Hepatocyte (in vitro differentiated cells): ENCODE data around the gene GRXCR1. TPM values are rescaled to one million over a fixed set of nuclear protein-coding genes. Genes with fewer than 3 reads are reported as not detected.

Source experiments
- DNase-seq: peaks from one replicate; pipeline ENCODE4 v3.0.0-alpha.2; 2016; ENCODE audit warnings: low spot score
- H2AFZ ChIP-seq: fragments of 200-600 bp; sonication (generic); 2 replicates; pipeline ENCODE4 v1.6.0; 2016; ENCODE audit warnings: antibody characterized with exemption, mild to moderate bottlenecking
- H3K27ac ChIP-seq: fragments of 200-600 bp; sonication (generic); 2 replicates; pipeline ENCODE4 v1.5.1; 2016; ENCODE audit warnings: mild to moderate bottlenecking
- H3K27me3 ChIP-seq: fragments of 200-600 bp; sonication (generic); 2 replicates; pipeline ENCODE4 v1.6.1; 2016
- H3K36me3 ChIP-seq: fragments of 200-600 bp; sonication (generic); replicated peaks from 2 replicates; pipeline ENCODE4 v1.5.1; 2016; ENCODE audit warnings: low read depth; ENCODE audit not compliant: insufficient read depth
- H3K4me1 ChIP-seq: fragments of 200-600 bp; sonication (generic); 2 replicates; pipeline ENCODE4 v1.5.1; 2016; ENCODE audit warnings: mild to moderate bottlenecking, moderate library complexity; ENCODE audit not compliant: insufficient read depth
- H3K4me2 ChIP-seq: fragments of 200-600 bp; sonication (generic); 2 replicates; pipeline ENCODE4 v1.6.0; 2016
- H3K4me3 ChIP-seq: fragments of 200-600 bp; sonication (generic); 2 replicates; pipeline ENCODE4 v1.5.1; 2016; ENCODE audit warnings: mild to moderate bottlenecking
- H3K79me2 ChIP-seq: fragments of 200-600 bp; sonication (generic); 2 replicates; pipeline ENCODE4 v1.6.0; 2017; ENCODE audit warnings: mild to moderate bottlenecking
- H3K9me2 ChIP-seq: fragments of 200-600 bp; sonication (generic); replicated peaks from 2 replicates; pipeline ENCODE4 v1.6.0; 2017; ENCODE audit warnings: mild to moderate bottlenecking; ENCODE audit not compliant: insufficient read depth
- H3K9me3 ChIP-seq: fragments of 200-600 bp; sonication (generic); 2 replicates; pipeline ENCODE4 v1.5.1; 2016; ENCODE audit warnings: low read depth, mild to moderate bottlenecking
- H4K20me1 ChIP-seq: fragments of 200-600 bp; sonication (generic); 2 replicates; pipeline ENCODE4 v1.6.0; 2016; ENCODE audit warnings: mild to moderate bottlenecking; ENCODE audit not compliant: insufficient read depth, poor library complexity, severe bottlenecking
- CTCF ChIP-seq: fragments of 200-600 bp; sonication (generic); IDR thresholded peaks from 2 replicates; pipeline ENCODE4 v1.5.1; 2016; ENCODE audit warnings: antibody characterized with exemption, mild to moderate bottlenecking; ENCODE audit not compliant: poor library complexity
- EZH2 ChIP-seq: fragments of 200-600 bp; sonication (generic); IDR thresholded peaks from 2 replicates; pipeline ENCODE4 v1.6.1; 2016; ENCODE audit warnings: antibody characterized with exemption, mild to moderate bottlenecking, borderline replicate concordance
- EZH2phosphoT487 ChIP-seq: fragments of 200-600 bp; sonication (generic); IDR thresholded peaks from one replicate; pipeline ENCODE4 v1.6.1; 2018; ENCODE audit warnings: antibody characterized with exemption, mild to moderate bottlenecking, low read depth, moderate library complexity; ENCODE audit not compliant: unreplicated experiment, severe bottlenecking
- WGBS: methylation state at CpG from one replicate; pipeline ENCODE4 v1.1.6; 2016; ENCODE audit warnings: low lambda C conversion rate; ENCODE audit errors: missing lambda C conversion rate; 5-methylcytosine and 5-hydroxymethylcytosine counted together
- polyA plus RNA-seq: library from polyadenylated mRNA; unstranded; fragments of >200 nt; fragmentation: Nextera tagmentation; extraction: Ambion mirVana; gene quantifications from 2 replicates; pipeline ENCODE4 v1.2.1, GENCODE V29; 2016
- total RNA-seq: library from RNA; depleted of rRNA; stranded (reverse); fragments of >200 nt; gene quantifications from 2 replicates; pipeline ENCODE4 v1.2.3, GENCODE V29; 2014

GRXCR1 gene
- total and polyA plus RNA-seq, 2 experiments from 2014 or later = not detected

GRCh38 chr4:42891644-42892043 is 869 bp upstream of the GRXCR1 start:
- no peak overlapping the region for H2AFZ ChIP-seq
- H3K27me3 ChIP-seq = no peaks in the 10 kb centered on the region
- H3K36me3 ChIP-seq = no peaks in the 10 kb centered on the region
- no peak for DNase-seq
- H3K9me2 ChIP-seq = no peaks in the 10 kb centered on the region
- no peaks in the 10 kb centered on the region for H3K9me3 ChIP-seq
- H3K4me3 ChIP-seq = no peak overlapping the region
- H3K79me2 ChIP-seq = no peaks in the 10 kb centered on the region
- no peak for TF ChIP-seq EZH2phosphoT487
- no peak for TF ChIP-seq CTCF
- no peak for TF ChIP-seq EZH2
- WGBS = 74% methylated on average over 2 of the region's 2 CpGs
- H3K27ac ChIP-seq = no peak overlapping the region
- no peak overlapping the region for H3K4me2 ChIP-seq
- no peaks in the 10 kb centered on the region for H4K20me1 ChIP-seq
- H3K4me1 ChIP-seq = no peaks in the 10 kb centered on the region

GRCh38 chr4:42895452-42895851 is 2.9 kb downstream of the GRXCR1 start:
- Histone ChIP-seq H2AFZ (no peak overlapping the region), H3K27ac (no peak overlapping the region), H3K79me2 (no peaks in the 10 kb centered on the region), H3K36me3 (no peaks in the 10 kb centered on the region), H3K9me3 (no peaks in the 10 kb centered on the region), H3K4me3 (no peak overlapping the region), H4K20me1 (no peaks in the 10 kb centered on the region), H3K9me2 (no peaks in the 10 kb centered on the region), H3K4me1 (no peaks in the 10 kb centered on the region), H3K4me2 (no peak overlapping the region), H3K27me3 (no peaks in the 10 kb centered on the region)
- no peak for TF ChIP-seq CTCF
- TF ChIP-seq EZH2 = no peak
- TF ChIP-seq EZH2phosphoT487 = no peak
- no peak for DNase-seq

- no peak overlapping the region for H2AFZ ChIP-seq
- H3K36me3 ChIP-seq = no peaks in the 10 kb centered on the region
- no peak for TF ChIP-seq EZH2phosphoT487
- TF ChIP-seq EZH2 = no peak
- no peak for TF ChIP-seq CTCF
- H3K27me3 ChIP-seq = no peaks in the 10 kb centered on the region
- H3K4me3 ChIP-seq = no peak overlapping the region
- no peak overlapping the region for H3K4me2 ChIP-seq
- H4K20me1 ChIP-seq = no peaks in the 10 kb centered on the region
- H3K4me1 ChIP-seq = no peaks in the 10 kb centered on the region
- DNase-seq = no peak
- no peaks in the 10 kb centered on the region for H3K9me3 ChIP-seq
- H3K9me2 ChIP-seq = no peaks in the 10 kb centered on the region
- H3K27ac ChIP-seq = no peak overlapping the region
- no peaks in the 10 kb centered on the region for H3K79me2 ChIP-seq
- 84% methylated on average over 5 of the region's 5 CpGs for WGBS
Measured at GRCh38 chr4:42904986-42905385, 12.5 kb downstream of the GRXCR1 start.

DNA sequence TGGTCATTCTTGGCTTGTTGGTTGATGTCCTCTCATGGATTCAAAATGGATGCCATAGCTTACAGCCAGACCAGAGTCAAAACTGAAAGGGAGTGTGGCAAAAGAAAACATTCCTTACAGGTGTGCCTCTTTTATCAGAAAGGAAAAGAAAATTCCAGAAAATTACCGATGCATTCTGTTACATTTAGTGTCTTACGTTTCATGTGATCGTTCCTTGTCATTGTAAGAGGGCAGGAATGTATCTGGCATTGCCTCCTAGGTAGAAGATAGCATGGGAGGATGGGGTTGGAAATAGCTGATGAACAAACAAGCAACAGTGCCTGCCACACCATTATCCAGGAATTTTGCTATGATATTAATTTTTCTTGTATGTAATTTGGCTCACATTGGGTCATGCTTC is 13.1 kb downstream of the GRXCR1 start:
- no peak overlapping the region for H3K27ac ChIP-seq
- H3K9me3 ChIP-seq = no peaks in the 10 kb centered on the region
- no peaks in the 10 kb centered on the region for H3K79me2 ChIP-seq
- H3K27me3 ChIP-seq = no peaks in the 10 kb centered on the region
- H3K4me1 ChIP-seq = no peaks in the 10 kb centered on the region
- no peaks in the 10 kb centered on the region for H3K9me2 ChIP-seq
- WGBS = 75% methylated on average over 3 of the region's 3 CpGs
- TF ChIP-seq EZH2 (no peak), CTCF (no peak), EZH2phosphoT487 (no peak)
- H3K4me3 ChIP-seq = no peak overlapping the region
- H2AFZ ChIP-seq = no peak overlapping the region
- DNase-seq = no peak
- H3K4me2 ChIP-seq = no peak overlapping the region
- H4K20me1 ChIP-seq = no peaks in the 10 kb centered on the region
- H3K36me3 ChIP-seq = no peaks in the 10 kb centered on the region
